ENCODE measurements around the gene ARFGEF2. TPM values are rescaled to one million over a fixed set of nuclear protein-coding genes. Genes with fewer than 3 reads are reported as not detected.
A peak's percentile ranks its signal among the peaks of the same experiment; 100 is the strongest.

The ARFGEF2 gene
- total RNA-seq, result 46.6 and 48.0 TPM in 2 replicates
- 9.7 and 10.9 TPM in 2 replicates for polyA plus RNA-seq

GRCh38 chr20:48921168-48921882, at the start of gene ARFGEF2:
Gene ARFGEF2, plus strand, starts transcription at chr20:48921711. Its CDS starts 179 bp downstream, at chr20:48921890.
- H3K27me3 ChIP-seq, result no peaks in the 10 kb centered on the region
- H3K27ac ChIP-seq, result peak within 1 kb of the TSS; percentile 98
- TF ChIP-seq CTCF (IDR thresholded peaks at IDR 0.05; ENCODE audit: poor library complexity), result peak; percentile 3
- no peak for TF ChIP-seq EZH2phosphoT487 (IDR thresholded peaks at IDR 0.05; ENCODE audit: low read depth, severe bottlenecking, unreplicated experiment)
- peak; percentile 98 for DNase-seq (ENCODE audit: low spot score)
- H2AFZ ChIP-seq, result peak within 1 kb of the TSS; percentile 87
- H3K79me2 ChIP-seq, result peaks cover 50% of the 10 kb centered on the region
- no peaks in the 10 kb centered on the region for H3K9me3 ChIP-seq (ENCODE audit: low read depth)
- no peaks in the 10 kb centered on the region for H3K9me2 ChIP-seq (replicated peaks; ENCODE audit: insufficient read depth)
- under 1% methylated on average over 39 of the region's 70 CpGs for WGBS (ENCODE audit: low lambda C conversion rate, missing lambda C conversion rate)
- peak within 1 kb of the TSS; percentile 91 for H3K4me2 ChIP-seq
- peaks cover 15% of the 10 kb centered on the region for H4K20me1 ChIP-seq (ENCODE audit: insufficient read depth, poor library complexity, severe bottlenecking)
- peak within 1 kb of the TSS; percentile 89 for H3K4me3 ChIP-seq
- peaks cover 21% of the 10 kb centered on the region for H3K4me1 ChIP-seq (ENCODE audit: insufficient read depth)
- no peaks in the 10 kb centered on the region for H3K36me3 ChIP-seq (replicated peaks; ENCODE audit: insufficient read depth, low read depth)

- no peaks in the 10 kb centered on the region for H4K20me1 ChIP-seq (ENCODE audit: insufficient read depth, poor library complexity, severe bottlenecking)
- DNase-seq (ENCODE audit: low spot score), result no peak
- H3K4me2 ChIP-seq, result no peak overlapping the region
- H2AFZ ChIP-seq, result no peak overlapping the region
- no peak overlapping the region for H3K4me3 ChIP-seq
- no peak overlapping the region for H3K27ac ChIP-seq
- no peaks in the 10 kb centered on the region for H3K4me1 ChIP-seq (ENCODE audit: insufficient read depth)
- TF ChIP-seq EZH2phosphoT487 (IDR thresholded peaks at IDR 0.05; ENCODE audit: low read depth, severe bottlenecking, unreplicated experiment) (no peak), EZH2 (IDR thresholded peaks at IDR 0.05; ENCODE audit: borderline replicate concordance) (no peak), CTCF (IDR thresholded peaks at IDR 0.05; ENCODE audit: poor library complexity) (no peak)
- no peaks in the 10 kb centered on the region for H3K9me3 ChIP-seq (ENCODE audit: low read depth)
- H3K9me2 ChIP-seq (replicated peaks; ENCODE audit: insufficient read depth), result no peaks in the 10 kb centered on the region
- H3K27me3 ChIP-seq, result no peaks in the 10 kb centered on the region
- H3K36me3 ChIP-seq (replicated peaks; ENCODE audit: insufficient read depth, low read depth), result no peaks in the 10 kb centered on the region
- H3K79me2 ChIP-seq, result no peaks in the 10 kb centered on the region
- 87% methylated on average over 17 of the region's 17 CpGs for WGBS (ENCODE audit: low lambda C conversion rate, missing lambda C conversion rate)
Observed at GRCh38 chr20:48875233-48875913, 46.1 kb upstream of the ARFGEF2 start.

- H3K4me3 ChIP-seq, result no peak overlapping the region
- TF ChIP-seq EZH2 (IDR thresholded peaks at IDR 0.05; ENCODE audit: borderline replicate concordance), result no peak
- no peak for TF ChIP-seq EZH2phosphoT487 (IDR thresholded peaks at IDR 0.05; ENCODE audit: low read depth, severe bottlenecking, unreplicated experiment)
- no peak for TF ChIP-seq CTCF (IDR thresholded peaks at IDR 0.05; ENCODE audit: poor library complexity)
Observed at GRCh38 chr20:48875914-48876240, 45.6 kb upstream of the ARFGEF2 start.

More at GRCh38 chr20:48875914-48876240, 45.6 kb upstream of the ARFGEF2 start:
- no peaks in the 10 kb centered on the region for H3K9me2 ChIP-seq (replicated peaks; ENCODE audit: insufficient read depth)
- no peak overlapping the region for H3K4me2 ChIP-seq
- 64% methylated on average over 5 of the region's 5 CpGs for WGBS (ENCODE audit: low lambda C conversion rate, missing lambda C conversion rate)
- H3K9me3 ChIP-seq (ENCODE audit: low read depth), result no peaks in the 10 kb centered on the region
- H4K20me1 ChIP-seq (ENCODE audit: insufficient read depth, poor library complexity, severe bottlenecking), result no peaks in the 10 kb centered on the region
- no peak overlapping the region for H3K27ac ChIP-seq
- no peaks in the 10 kb centered on the region for H3K36me3 ChIP-seq (replicated peaks; ENCODE audit: insufficient read depth, low read depth)
- H3K79me2 ChIP-seq, result no peaks in the 10 kb centered on the region
- no peak overlapping the region for H2AFZ ChIP-seq
- no peaks in the 10 kb centered on the region for H3K27me3 ChIP-seq
- DNase-seq (ENCODE audit: low spot score), result no peak
- H3K4me1 ChIP-seq (ENCODE audit: insufficient read depth), result no peaks in the 10 kb centered on the region
